HG02798 (cell line): ENCODE results near the gene FAM3C.
A peak's percentile ranks its signal among the peaks of the same experiment; 100 is the strongest.

ENCODE experiments used
- ATAC-seq: cut with Tn5 transposase; IDR thresholded peaks from one replicate; pipeline ENCODE4 v1.9.1; 2021; ENCODE audit warnings: mild to moderate bottlenecking; ENCODE audit not compliant: unreplicated experiment, poor library complexity

Gene FAM3C

DNA sequence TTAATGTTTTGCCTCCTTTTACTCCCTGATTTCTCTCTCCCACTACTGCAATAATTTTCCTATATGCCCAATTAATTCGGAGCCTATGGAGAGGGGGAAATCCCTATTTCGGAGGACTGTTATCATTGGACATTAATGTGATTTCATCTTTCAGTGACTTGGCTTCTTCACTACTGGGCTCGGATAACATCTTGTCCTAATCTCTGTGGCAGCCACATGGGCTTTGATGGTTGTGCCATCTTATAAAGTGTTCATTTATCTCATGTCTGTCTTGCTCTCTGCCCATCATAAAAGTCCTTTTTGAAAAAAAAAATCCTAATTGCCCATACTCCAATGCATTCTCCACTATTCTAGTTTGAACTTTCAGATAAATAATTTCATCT, 15.5 kb upstream of the FAM3C start:
- peak; percentile 15 for ATAC-seq

DNA sequence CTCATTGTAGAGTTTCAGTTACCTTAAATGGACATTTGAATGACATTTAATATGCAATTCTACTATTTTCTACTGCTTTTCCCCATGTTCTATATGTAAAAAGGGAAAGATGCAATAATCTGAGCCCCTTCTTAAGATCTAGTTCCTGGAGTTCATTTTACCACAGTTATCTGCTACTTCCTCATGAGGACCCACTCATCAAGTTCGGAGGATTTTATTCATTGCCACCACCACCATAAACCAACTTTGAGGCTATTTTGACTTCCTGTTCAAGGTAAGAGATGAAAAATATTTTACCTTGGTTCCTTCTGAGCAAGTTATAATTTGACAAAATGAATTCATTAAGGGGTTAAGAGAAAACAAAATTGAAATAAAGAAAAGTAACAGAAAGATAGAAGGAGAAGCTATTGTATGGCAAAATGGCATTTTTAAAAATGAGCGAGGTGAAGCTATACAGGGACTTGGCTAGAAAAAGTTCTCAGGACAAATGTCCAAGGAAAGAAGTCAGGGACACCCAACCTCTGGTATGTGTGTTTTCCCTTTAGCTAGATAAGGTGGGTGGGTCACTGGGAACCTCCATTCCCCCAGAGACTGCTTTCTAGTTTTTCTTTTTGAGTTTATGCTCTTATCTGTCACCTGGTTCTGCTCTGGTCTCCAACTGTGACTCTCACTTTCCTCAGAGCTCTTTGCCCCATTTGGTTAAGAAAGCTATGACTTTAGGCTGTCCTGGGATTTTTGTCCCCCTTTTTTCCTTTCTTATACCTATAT, 14.9 kb upstream of the FAM3C start:
- ATAC-seq: peak; percentile 79

DNA sequence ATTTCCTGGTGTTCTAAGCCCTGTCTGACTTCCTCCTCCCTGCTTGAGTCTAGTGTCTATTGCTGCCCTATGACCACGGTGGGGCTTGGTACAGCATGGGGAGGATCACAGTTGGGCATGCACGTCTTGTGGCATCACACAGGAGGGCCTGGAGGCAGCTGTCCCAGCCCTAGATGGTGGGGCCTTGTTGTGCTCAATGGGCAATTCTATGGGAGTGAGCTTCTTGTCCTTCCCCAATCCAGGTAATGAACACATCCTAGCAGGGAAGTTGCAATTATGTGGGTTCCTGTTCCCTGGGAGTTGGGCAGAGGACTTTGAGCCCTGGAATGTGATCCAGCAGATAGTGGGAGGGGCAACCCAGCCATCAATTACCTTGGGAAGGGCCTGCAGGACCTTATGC, 10.8 kb upstream of the FAM3C start:
- ATAC-seq: no peak

DNA sequence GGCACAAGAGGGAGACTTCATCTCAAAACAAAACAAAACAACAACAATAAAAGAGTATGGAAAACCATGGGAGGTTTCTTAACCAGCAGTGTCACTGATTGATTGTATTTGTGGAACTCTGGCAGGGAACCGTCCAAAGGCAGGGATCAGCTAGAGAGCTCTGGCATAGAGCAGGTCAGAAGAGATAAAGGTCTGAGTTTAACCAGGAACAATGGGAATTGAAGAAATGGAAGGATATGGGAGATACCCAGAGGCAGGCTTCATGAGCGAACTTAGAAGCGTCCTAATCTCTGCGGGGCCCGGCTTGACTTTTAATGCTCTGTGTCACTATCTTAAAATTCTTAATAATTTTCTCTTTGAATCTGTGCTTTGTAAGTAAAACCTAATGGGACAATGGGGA, 10.4 kb upstream of the FAM3C start:
- ATAC-seq: no peak

GRCh38 chr7:121404348-121404747, 8.2 kb upstream of the FAM3C start:
- no peak for ATAC-seq

GRCh38 chr7:121402701-121403100, 6.6 kb upstream of the FAM3C start:
- no peak for ATAC-seq

DNA sequence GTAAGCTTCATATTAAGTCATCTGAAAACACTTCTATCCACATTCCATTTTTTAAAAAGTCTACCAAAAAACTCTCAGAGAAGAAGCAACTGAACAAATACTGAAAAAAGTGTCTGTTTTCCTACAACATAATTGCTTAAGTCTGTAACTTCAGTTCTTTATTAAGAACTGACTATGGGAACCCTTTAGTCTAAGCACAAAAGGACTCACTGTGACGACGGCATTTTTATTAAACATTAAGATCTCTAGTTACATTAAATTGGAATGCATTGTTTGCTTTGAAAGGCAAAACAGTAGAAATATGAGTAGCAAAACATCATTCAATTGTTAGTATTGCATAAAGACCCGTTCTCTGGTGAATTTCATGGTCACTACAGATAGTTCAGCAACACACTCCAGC, 5.8 kb upstream of the FAM3C start:
- no peak for ATAC-seq

- ATAC-seq: no peak
Observed at GRCh38 chr7:121398246-121398645, 2.1 kb upstream of the FAM3C start.

DNA sequence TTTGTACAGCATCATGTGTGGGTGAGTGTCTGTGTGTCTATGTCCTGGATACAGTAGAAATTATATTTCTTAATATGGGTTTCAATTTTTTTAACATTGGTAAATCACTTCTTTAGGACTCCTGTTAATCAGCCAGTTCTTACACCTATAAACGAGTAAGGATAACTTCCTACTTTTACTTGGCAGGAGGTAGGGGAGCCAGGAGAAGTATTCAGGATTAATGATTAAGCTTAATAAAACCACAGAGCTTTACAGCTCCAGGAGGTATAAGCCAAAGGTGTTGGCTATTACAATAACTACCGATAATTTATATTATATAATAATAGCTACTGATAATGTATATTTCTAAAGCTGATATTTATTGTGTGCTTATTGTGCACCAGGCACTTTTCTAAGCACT, 1.7 kb upstream of the FAM3C start:
- ATAC-seq: no peak

- no peak for ATAC-seq
Observed at GRCh38 chr7:121397361-121397760, 1.3 kb upstream of the FAM3C start.

DNA sequence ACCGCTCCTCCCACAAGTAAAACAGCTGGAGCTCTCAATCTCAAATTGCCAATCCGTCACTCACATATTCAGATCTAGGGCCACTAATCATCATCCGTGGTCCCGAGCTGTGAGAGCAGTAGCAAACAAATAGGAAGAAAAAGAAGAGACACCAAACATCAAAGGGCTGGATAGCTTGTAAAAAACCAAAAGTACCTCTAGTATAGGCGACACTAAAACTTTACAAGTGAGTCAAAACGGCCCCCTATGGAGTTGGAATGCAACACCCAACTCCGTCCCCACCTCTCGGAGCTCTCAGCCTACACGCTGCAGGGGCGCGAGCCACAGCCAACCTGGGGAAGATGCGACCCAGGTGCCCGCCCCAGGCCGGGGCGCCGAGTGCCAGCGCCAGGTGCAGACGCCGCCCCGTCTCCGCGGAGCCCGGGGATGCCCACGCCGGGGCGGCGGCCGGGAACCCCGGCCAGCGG, 581 bp downstream of the FAM3C start:
- peak; percentile 42 for ATAC-seq

DNA sequence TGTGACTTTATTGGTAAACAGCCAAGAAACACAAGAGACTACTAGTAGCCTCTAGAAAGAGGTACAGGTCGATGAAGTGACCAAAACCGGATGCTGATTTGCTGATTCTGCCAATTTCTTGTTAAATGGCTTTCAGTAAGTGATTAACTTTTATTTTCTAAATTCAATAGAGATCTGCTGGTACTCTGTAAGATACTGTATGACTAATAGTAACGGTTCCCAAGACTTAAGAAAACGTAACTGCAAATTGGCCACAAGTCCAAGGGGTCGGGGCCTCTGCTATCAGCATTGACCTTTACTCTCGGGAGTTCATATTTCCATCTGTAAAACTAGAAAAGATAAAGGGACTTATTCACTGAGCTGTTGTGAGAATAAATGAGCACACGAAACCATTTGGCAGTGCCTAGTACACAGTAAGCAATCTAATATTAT, 1.4 kb downstream of the FAM3C start:
- ATAC-seq: peak; percentile 13

- no peak for ATAC-seq
Observed at GRCh38 chr7:121393005-121393366, 3.1 kb downstream of the FAM3C start.

- ATAC-seq: no peak
Observed at GRCh38 chr7:121392277-121393004, 3.7 kb downstream of the FAM3C start.

DNA sequence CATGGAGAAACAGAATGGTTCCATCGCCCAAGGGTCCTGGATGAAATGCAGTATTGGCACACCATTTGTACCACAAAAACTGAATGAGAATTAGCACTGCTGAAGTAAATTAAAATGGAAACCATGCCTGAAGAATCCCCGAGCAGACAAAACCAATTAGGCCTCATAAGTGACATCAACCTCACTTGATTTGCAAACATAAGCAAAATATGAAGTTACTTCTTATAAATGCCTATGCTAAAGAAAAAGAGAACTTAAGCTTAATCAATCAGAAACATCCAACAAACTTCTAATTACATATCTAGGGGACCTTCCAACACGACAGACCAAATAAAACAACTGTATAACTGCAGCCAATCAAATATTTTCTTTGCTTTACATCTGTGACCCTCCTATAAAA, 4.4 kb downstream of the FAM3C start:
- ATAC-seq: no peak

DNA sequence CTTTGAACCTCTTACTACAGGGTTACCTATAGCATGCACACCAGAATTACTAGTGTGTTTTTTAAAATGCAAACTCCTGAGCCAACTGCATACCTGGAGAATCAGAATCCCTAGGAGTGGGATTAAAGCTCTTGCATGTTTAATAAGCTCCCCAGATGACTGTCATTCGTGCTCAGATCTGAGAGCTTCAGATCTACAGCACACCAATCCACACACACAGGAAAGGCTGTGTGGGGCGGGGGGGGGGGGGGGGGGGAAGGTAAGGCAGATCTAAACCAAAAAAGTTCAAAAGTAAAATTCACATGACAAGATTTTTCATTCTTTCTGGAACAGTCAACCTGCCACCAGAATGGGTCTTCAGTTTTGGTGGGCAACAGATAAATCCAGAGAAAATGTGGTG, 5.5 kb downstream of the FAM3C start:
- ATAC-seq: no peak

- ATAC-seq: no peak
Observed at GRCh38 chr7:121390109-121390508, 6.0 kb downstream of the FAM3C start.

GRCh38 chr7:121388950-121389349, 7.2 kb downstream of the FAM3C start:
- ATAC-seq: no peak

DNA sequence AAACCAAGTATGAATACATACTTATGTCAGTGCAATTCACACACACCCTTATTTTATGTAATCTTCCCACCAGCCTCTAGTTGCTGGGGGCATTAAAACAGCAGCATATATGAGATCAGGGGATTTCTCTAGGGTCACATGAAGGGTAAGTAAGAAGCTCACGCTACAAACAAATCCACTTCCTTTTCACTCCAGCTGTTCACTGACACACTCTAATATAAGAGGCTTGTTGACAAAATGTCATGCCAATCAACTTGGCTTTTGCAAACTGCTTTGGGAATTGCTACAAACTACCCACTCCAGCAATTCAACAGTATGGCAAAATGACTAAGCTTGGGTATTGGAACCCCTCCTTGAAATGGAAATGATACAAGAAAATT, 10.3 kb downstream of the FAM3C start:
- peak; percentile 95 for ATAC-seq

DNA sequence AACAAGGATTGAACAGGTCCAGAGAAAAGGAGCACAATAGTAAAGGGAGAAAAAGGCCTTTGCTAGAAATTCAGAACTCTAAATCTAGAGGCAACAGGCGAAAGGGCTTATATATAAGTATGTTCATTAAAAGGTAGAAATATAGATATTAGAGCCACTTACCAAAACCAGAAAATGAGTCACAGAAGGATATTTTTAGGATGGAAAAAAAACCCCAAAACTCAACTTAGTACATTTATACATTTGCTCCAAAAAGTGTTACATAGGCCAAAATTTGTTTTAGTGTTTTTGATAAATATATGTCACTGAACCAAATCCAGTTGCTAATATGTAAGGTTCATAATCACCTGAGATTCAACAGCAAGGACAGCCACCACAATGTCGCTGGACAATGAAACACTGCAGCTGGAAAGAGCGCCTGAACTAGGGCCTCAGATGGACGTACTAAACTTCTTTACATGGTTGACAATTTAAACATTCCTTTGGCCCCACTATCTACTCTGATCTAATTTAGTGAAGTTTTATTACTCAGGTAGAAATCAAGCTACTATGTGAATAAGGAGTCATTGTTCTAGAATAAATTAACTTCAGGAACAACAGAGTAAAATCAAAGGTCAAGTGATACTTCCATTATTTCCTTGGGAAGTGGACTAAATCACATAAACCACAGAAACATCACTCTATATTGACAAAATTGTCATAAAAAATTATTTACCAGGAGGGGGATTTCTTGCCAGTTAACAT, 10.9 kb downstream of the FAM3C start:
- ATAC-seq: no peak

- ATAC-seq: no peak
Observed at GRCh38 chr7:121384265-121384664, 11.8 kb downstream of the FAM3C start.
